T47D (cell line): ENCODE data around the gene OPRM1.

Experiments used
- DNase-seq, 2 experiments: peaks; one replicate each; pipeline versions ENCODE4 v3.0.0 to v3.0.0-alpha.2; 2011 to 2012; ENCODE audit warnings: low read depth in 1 of 2, low spot score in 1 of 2
- JUND ChIP-seq: IDR thresholded peaks from 2 replicates; pipeline ENCODE4 v1.6.1; 2012; ENCODE audit warnings: low read depth
- in situ Hi-C: cut with HindIII; loops from 2 replicates; pipeline ENCODE4 v1.10.0; 2016; ENCODE audit warnings: low sequenced_read_pairs, low pct_unique_long_range_greater_than_20kb

OPRM1 gene

GRCh38 chr6:154266560-154267099, 227.6 kb downstream of the OPRM1 start:
- DNase-seq = no peak
- no peak for TF ChIP-seq JUND
- in situ Hi-C loops = no loop called here

GRCh38 chr6:154267508-154268106, 228.6 kb downstream of the OPRM1 start:
- TF ChIP-seq JUND = no peak
- in situ Hi-C loops = no loop called here
- no peak for DNase-seq

- DNase-seq = no peak
- in situ Hi-C loops = no loop called here
- no peak for TF ChIP-seq JUND
Measured at GRCh38 chr6:154268486-154268885, 229.4 kb downstream of the OPRM1 start.

GRCh38 chr6:154274168-154274567, 235.1 kb downstream of the OPRM1 start:
- in situ Hi-C loops = no loop called here
- no peak for TF ChIP-seq JUND
- DNase-seq = no peak

- in situ Hi-C loops = no loop called here
- no peak for TF ChIP-seq JUND
Measured at GRCh38 chr6:154276810-154277628, 238.0 kb downstream of the OPRM1 start.

GRCh38 chr6:154277629-154278017, 238.6 kb downstream of the OPRM1 start:
- TF ChIP-seq JUND = no peak
- in situ Hi-C loops = no loop called here
- no peak for DNase-seq

More at GRCh38 chr6:154276810-154277628, 238.0 kb downstream of the OPRM1 start:
- peak in 1 of 2 experiments; percentile 50 for DNase-seq

- in situ Hi-C loops = no loop called here
- no peak for DNase-seq
- no peak for TF ChIP-seq JUND
Measured at GRCh38 chr6:154280521-154280920, 241.5 kb downstream of the OPRM1 start.

GRCh38 chr6:154284313-154284853, 245.3 kb downstream of the OPRM1 start:
- DNase-seq = no peak
- in situ Hi-C loops = no loop called here
- no peak for TF ChIP-seq JUND

GRCh38 chr6:154285826-154286225, 246.8 kb downstream of the OPRM1 start:
- DNase-seq = no peak
- no peak for TF ChIP-seq JUND
- in situ Hi-C loops = no loop called here

- DNase-seq = no peak
- no peak for TF ChIP-seq JUND
- in situ Hi-C loops = no loop called here
Measured at GRCh38 chr6:154289818-154290508, 250.9 kb downstream of the OPRM1 start.

- DNase-seq = no peak
- TF ChIP-seq JUND = no peak
- in situ Hi-C loops = no loop called here
Measured at GRCh38 chr6:154292066-154292465, 253.0 kb downstream of the OPRM1 start.

GRCh38 chr6:154292855-154293519, 253.9 kb downstream of the OPRM1 start:
- peak in 1 of 2 experiments; percentile 7 for DNase-seq
- in situ Hi-C loops = no loop called here
- TF ChIP-seq JUND = no peak

GRCh38 chr6:154295733-154296132, 256.7 kb downstream of the OPRM1 start:
- TF ChIP-seq JUND = no peak
- no peak for DNase-seq
- in situ Hi-C loops = no loop called here
